ENCODE measurements around the gene TREML4.

TREML4 gene

DNA sequence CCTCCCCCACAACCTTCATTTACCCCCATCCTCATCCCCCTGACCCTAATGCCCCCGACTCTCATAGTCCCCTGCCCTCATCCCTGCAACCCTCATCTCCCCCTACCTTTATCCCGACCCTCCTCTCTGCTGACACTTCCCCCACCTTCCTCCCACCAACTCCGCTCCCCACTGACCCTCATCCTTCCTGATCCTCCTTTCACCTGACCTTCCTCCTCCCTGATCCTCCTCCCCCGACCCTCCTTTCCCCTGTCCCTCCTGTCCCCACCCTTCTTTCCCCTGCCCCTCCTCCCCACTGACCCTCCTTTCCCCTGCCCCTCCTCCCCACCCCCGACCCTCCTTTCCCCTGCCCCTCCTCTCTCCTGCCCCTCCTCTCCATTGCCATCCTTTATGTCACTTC, 34.3 kb upstream of the TREML4 start:
- TF ChIP-seq JUND (IDR thresholded peaks at IDR 0.05; ENCODE audit: low read depth), result no peak
- in situ Hi-C loops (cut with HindIII; ENCODE audit: low pct_unique_long_range_greater_than_20kb, low sequenced_read_pairs), result no loop called here
- DNase-seq (ENCODE audit: low read depth in 1 of 2, low spot score in 1 of 2), result no peak

DNA sequence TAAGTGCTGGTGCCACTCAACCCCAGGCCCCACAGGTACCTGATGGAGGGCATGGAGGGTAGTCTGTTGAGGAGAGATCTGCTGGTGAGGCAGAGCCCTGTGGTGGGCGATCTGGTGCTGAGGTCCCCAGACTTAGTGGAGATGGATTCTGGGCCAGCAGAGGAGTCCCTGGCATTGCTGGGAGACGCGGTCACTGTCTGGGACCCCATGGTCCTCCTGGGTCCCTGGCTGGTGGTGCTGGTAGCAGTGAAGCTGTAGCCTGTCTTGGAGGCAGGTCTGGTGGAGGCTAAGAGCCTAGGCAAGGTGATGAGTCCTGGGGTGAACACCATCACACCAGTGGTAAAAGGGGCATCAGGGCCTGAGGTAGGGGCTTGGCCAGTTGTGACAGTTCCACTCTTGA, 33.8 kb upstream of the TREML4 start:
- TF ChIP-seq JUND (IDR thresholded peaks at IDR 0.05; ENCODE audit: low read depth), result no peak
- in situ Hi-C loops (cut with HindIII; ENCODE audit: low pct_unique_long_range_greater_than_20kb, low sequenced_read_pairs), result no loop called here
- no peak for DNase-seq (ENCODE audit: low read depth in 1 of 2, low spot score in 1 of 2)

DNA sequence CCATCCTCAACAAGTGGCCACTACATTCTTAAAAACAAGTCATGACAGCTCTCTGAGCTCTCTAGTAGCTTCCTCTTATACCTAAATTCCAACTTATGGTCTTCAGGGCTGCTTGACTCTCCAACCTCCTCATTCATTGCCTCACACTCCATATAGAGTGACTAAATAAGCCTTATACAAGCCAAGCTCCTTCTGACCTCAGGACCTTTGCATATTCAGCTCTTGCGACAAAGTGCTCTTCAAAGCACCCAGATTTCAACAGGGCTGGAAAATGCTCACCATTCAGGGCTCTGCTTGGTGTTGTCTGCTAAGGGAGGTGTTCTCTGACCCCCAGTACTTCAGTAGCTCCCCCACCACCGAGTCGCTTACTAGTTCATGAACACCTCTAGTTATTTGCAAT, 30.9 kb upstream of the TREML4 start:
- in situ Hi-C loops (cut with HindIII; ENCODE audit: low pct_unique_long_range_greater_than_20kb, low sequenced_read_pairs), result no loop called here
- TF ChIP-seq JUND (IDR thresholded peaks at IDR 0.05; ENCODE audit: low read depth), result no peak
- no peak for DNase-seq (ENCODE audit: low read depth in 1 of 2, low spot score in 1 of 2)

DNA sequence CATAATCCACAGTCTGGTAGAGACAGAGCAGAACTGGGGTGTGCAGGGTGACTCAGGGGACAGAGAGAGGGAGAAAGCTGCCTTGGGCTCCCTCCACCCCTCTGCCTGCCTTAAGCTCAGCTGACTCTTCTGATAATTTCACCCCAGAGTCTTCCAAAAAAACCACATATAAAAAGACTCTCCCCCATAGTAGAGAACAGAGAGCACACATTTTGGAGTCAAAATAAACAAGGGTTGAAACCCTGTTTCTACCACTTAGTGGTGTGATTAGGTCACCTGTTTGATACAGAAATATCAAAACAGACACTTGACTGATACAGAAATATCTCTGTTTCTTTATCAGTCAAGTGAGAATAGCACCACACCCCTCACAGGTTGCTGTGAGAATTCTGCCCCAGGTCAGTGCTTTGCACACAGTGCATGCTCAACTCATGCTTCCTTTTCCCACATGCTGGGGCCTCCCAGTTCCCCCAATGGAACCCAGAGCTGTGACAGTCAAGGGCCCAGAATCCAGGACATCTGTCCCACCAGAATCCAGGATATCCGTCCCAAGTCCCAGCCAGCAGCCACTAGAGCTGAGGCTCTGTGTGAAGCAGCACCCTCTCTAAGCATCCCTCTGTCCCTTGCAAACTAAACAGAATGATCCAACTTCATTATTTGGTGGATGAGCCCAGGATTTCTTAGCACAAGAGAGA, 28.4 kb upstream of the TREML4 start:
- no peak for TF ChIP-seq JUND (IDR thresholded peaks at IDR 0.05; ENCODE audit: low read depth)
- in situ Hi-C loops (cut with HindIII; ENCODE audit: low pct_unique_long_range_greater_than_20kb, low sequenced_read_pairs), result no loop called here
- no peak for DNase-seq (ENCODE audit: low read depth in 1 of 2, low spot score in 1 of 2)

DNA sequence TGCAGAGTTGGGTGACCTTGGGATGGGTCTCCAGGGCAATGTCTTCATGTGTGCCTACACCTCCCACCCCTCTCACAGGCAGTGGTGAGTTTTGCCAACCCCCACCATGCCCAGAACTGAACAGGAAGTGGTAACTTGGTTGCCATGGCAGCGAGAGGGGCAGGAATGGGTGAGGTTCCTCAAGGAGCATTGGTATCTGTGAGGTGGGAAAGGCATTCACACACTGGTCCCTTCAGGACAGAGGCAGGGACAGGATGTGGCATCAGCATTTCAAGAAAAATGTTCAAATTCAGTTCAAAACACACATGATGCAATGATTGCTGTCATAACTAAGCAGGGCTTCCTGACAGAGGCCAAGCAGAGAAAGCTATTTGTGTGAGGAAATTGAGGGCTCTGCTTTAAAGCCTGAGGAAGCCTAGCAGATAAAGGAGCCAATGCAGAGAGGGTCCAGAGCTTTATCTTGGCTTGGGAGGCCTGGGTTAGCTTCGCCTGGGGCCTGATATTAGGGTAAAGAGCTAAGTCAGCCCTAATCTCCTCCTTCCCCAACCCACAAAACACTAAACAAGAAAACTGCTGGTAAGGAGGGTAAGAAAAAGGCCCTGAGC, 27.8 kb upstream of the TREML4 start:
- in situ Hi-C loops (cut with HindIII; ENCODE audit: low pct_unique_long_range_greater_than_20kb, low sequenced_read_pairs), result no loop called here
- no peak for TF ChIP-seq JUND (IDR thresholded peaks at IDR 0.05; ENCODE audit: low read depth)
- DNase-seq (ENCODE audit: low read depth in 1 of 2, low spot score in 1 of 2), result no peak

DNA sequence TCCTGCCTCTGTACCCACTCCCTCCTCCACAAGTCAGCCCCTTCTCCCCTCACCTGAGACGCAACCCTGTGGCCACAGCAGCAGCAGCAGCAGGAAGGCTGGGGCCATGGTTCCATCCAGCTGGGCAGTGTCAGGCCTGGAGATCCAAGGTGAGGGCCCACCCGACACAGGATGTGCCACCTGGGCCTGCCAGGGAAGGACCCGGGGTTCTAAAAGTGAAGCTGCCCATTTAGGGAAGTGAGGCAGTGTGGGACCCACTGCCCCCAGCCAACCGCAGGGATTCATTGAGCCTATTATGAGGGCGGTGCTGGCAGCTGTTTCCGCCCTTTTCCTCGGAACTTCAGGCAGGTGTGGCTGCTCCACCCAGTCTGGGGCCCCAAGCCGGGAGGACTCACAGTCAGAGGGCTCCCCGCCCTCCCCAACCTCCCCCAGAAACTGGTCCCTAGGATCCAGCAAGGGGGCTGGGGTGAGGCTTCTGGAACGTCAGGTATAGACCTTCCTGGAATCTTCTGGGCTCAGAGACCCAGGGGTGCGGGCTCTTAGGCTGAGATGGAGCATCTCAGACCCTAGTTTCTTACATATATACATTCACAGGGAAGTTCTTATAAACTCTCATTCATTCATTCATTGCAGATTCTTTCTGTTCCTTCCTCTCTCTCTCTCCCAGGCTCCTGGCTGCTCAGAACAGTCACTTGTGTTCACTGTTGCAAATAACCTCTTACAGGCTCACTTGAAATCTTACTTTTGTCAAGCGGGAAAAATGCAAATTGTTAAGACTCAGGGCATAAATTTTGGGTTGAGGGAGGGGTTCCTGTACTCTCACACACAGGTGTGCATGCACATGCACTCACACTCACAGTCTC, 27.0 kb upstream of the TREML4 start, which contains the start of gene TREML2:
TSS of gene TREML2 (minus strand) at position 249 of the 863 bp plus-strand sequence. CDS start at position 108, 141 bp downstream.
- TF ChIP-seq JUND (IDR thresholded peaks at IDR 0.05; ENCODE audit: low read depth), result no peak

DNA sequence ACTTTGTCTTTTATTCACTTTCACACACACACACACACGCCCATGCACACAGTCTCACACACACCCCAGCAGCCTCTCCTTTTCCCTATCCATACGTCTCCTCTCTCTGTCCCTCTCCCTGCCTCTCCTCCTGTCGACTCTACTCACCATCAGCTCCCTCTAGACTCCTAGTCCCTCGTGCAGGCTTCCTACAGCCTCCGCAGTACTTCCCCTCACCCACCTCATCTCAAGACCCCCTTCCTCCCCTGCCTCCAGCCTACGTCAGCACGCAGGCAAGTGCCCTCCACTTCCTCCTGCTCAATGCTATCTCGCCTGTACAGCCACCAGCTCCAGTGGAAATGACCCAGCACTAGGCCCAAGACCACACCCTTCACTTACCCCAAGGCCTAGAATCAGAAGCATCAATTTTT, 26.4 kb upstream of the TREML4 start:
- no peak for DNase-seq (ENCODE audit: low read depth in 1 of 2, low spot score in 1 of 2)
- in situ Hi-C loops (cut with HindIII; ENCODE audit: low pct_unique_long_range_greater_than_20kb, low sequenced_read_pairs), result no loop called here
- no peak for TF ChIP-seq JUND (IDR thresholded peaks at IDR 0.05; ENCODE audit: low read depth)

More for the DNA sequence above, 27.0 kb upstream of the TREML4 start, which contains the start of gene TREML2:
- DNase-seq (ENCODE audit: low read depth in 1 of 2, low spot score in 1 of 2), result no peak
- in situ Hi-C loops (cut with HindIII; ENCODE audit: low pct_unique_long_range_greater_than_20kb, low sequenced_read_pairs), result no loop called here

DNA sequence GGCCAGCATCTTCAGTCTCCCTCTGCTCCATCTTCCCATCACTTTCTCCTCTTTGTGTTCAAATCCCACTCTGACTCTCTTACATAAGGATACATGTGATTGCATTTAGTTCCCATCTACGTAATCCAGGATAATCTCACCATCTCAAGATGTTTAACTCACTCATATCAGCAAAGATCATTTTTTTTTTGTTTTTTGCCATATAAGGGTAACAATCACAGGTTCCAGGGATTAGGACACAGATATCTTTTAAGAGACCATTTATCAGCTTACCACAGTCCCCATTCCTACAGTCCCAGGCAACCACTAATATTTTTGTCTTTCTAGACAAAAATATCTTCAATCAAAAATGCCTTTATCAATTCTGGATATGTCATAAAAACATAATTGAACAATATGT, 24.0 kb upstream of the TREML4 start:
- DNase-seq (ENCODE audit: low read depth in 1 of 2, low spot score in 1 of 2), result no peak
- no peak for TF ChIP-seq JUND (IDR thresholded peaks at IDR 0.05; ENCODE audit: low read depth)
- in situ Hi-C loops (cut with HindIII; ENCODE audit: low pct_unique_long_range_greater_than_20kb, low sequenced_read_pairs), result no loop called here

DNA sequence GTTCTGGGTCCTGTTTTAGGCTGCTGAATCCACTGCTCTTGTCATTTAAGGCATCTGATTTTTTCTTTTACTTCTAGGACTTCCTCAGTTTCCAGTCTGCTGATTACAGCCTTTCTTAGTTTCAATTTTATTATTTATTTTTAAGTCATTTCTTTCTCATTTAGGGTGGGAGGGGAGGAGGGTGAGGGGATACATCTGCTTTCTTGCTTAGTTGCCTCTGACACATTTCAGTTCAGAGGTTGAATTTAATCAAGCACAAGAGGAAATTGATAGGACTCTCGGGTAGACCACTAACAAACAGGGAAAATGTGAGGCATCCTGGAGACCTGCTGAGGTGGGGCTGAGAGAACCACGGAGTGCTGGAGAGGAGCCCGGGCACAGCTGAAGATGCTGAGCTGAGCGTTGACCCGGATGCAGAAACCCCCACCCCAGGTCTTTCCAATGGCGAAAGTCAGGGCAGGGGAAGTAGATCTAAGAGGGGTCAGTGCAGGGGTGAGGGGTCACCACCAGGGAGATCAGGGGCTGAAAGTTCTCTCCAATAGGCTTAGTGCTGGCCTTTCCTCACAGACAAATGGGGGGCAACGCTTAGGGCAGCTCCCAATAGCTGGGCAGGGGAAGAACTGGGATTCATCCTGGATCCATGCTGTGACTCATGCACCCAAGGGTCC, 19.6 kb upstream of the TREML4 start:
- in situ Hi-C loops (cut with HindIII; ENCODE audit: low pct_unique_long_range_greater_than_20kb, low sequenced_read_pairs), result no loop called here
- DNase-seq (ENCODE audit: low read depth in 1 of 2, low spot score in 1 of 2), result no peak

DNA sequence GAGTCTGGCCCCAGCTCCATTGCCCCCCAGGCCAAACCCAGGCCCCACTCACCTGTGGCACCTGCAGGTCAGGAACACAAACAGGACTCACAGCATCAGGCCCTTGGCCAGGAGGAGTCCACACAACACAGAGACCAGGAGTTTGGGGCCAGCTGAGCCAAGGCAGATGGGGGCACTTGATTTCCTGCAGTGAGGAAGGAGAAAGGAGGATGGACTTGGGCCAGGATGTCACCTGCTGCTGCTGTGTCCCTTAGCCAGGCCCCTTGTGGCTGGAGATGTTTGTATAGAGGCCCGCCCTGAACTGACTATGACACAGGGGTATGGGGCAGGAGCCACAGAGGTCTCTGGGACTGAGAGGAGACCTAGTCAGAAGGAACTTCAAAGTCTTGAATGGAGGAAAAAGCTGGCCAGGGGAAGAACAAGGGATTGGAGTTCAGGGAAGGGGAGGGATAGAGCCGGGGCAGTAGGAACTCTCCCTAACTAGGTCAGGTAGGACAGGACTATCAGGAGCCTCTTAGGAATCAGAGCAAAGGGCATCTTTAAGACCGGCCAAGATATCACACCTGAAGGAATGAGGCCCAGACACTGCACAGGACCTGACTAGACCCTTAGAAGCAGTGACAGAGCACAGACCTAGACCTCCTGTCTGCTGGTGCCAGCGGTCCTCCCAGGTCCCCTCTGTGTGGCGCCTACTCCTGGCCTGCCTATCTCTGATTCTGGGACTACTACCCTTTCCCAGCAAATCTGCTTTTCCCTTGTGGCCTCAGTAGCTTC, 18.4 kb upstream of the TREML4 start:
- in situ Hi-C loops (cut with HindIII; ENCODE audit: low pct_unique_long_range_greater_than_20kb, low sequenced_read_pairs), result no loop called here
- no peak for TF ChIP-seq JUND (IDR thresholded peaks at IDR 0.05; ENCODE audit: low read depth)
- no peak for DNase-seq (ENCODE audit: low read depth in 1 of 2, low spot score in 1 of 2)

More for the DNA sequence above, 19.6 kb upstream of the TREML4 start:
- TF ChIP-seq JUND (IDR thresholded peaks at IDR 0.05; ENCODE audit: low read depth), result no peak

DNA sequence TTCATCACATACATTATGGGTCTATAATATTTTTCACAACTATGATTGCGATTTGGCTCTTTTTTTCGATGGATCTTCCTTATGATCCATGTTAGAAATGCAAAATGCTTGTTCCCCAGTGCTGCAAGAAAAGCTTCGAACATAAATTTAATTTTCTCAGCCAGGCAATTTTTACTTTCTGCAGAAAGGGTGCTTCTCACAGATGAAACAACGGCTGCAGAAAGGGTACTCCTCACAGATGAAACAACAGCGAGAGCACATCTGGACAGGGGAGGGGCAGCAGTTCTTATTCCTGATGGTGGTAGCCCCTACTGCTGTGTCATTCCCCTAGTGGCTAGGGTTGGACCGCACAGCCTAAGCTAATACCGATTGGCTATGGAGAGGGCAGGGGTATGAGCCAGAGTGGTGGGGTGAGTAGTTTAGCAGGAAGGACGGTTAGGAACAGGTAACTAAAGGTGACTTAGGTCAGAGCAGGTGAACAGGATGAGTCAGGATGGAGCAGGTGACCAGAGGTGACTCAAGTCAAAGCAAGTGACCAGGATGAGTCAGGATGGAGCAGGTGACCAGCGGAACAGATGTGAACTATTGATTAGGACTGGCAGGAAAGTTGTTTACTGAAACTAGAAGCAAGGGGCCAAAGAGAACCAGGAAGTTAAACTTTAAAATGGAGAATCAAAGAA, 13.4 kb upstream of the TREML4 start:
- no peak for TF ChIP-seq JUND (IDR thresholded peaks at IDR 0.05; ENCODE audit: low read depth)
- no peak for DNase-seq (ENCODE audit: low read depth in 1 of 2, low spot score in 1 of 2)
- in situ Hi-C loops (cut with HindIII; ENCODE audit: low pct_unique_long_range_greater_than_20kb, low sequenced_read_pairs), result no loop called here
